Esophagus muscularis mucosa (tissue), 4 donors: ENCODE results near the gene RABGGTA.

Experiments used
- EP300 ChIP-seq: sonication (generic); formaldehyde crosslinking; IDR thresholded peaks from one replicate; pipeline ENCODE4 v1.6.1; 2017; ENCODE audit warnings: antibody characterized with exemption
- POLR2A ChIP-seq: fragments of 450-650 bp; IDR thresholded peaks from one replicate; pipeline ENCODE4 v1.6.1; 2017; ENCODE audit warnings: antibody characterized with exemption, moderate library complexity, mild to moderate bottlenecking, low read depth
- TF ChIP-seq, protein P1 (sequence below), 3 experiments: fragments of 200-600 bp in 2 of 3; fragments of 450-650 bp in 1 of 3; sonication (generic) in 2 of 3; IDR thresholded peaks; one replicate each; pipeline ENCODE4 v1.5.1; 2017 to 2019; ENCODE audit warnings: antibody characterized with exemption in 3 of 3, mild to moderate bottlenecking in 2 of 3, moderate library complexity in 1 of 3

DNA sequence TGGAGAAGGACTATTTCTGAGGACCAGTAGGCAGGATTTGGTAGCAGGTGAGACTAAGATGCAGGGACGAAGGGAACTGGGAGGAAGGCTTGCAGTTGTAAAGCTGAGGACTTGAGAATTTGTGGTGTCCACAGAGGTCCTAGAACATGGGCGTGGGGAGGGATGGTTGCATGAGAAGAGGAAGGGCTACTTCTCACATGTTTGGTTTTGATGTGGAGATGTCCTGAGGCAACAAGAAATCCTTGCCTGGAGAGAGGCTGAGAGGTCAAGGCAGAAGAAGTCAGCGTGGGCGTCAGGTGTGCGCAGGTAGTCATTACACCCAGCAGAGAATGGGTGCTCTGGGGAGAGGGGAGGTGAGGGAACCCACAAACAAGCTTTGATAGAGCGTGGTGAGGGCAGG is 5.7 kb upstream of the RABGGTA start:
- TF ChIP-seq, protein P1, sequence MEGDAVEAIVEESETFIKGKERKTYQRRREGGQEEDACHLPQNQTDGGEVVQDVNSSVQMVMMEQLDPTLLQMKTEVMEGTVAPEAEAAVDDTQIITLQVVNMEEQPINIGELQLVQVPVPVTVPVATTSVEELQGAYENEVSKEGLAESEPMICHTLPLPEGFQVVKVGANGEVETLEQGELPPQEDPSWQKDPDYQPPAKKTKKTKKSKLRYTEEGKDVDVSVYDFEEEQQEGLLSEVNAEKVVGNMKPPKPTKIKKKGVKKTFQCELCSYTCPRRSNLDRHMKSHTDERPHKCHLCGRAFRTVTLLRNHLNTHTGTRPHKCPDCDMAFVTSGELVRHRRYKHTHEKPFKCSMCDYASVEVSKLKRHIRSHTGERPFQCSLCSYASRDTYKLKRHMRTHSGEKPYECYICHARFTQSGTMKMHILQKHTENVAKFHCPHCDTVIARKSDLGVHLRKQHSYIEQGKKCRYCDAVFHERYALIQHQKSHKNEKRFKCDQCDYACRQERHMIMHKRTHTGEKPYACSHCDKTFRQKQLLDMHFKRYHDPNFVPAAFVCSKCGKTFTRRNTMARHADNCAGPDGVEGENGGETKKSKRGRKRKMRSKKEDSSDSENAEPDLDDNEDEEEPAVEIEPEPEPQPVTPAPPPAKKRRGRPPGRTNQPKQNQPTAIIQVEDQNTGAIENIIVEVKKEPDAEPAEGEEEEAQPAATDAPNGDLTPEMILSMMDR (IDR thresholded peaks at IDR 0.05) = no peak
- TF ChIP-seq EP300 = no peak
- TF ChIP-seq POLR2A = no peak
